HL-60 (cell line): ENCODE results near the gene MS4A10.

Source experiments
- DNase-seq, 2 experiments: peaks; one replicate each; pipeline ENCODE4 v3.0.0-alpha.2; 2010 to 2020; ENCODE audit warnings: low read depth in 1 of 2, low spot score in 1 of 2
- H3K27ac ChIP-seq: fragments of 250-450 bp; sonication (Bioruptor Pico); replicated peaks from 2 replicates; pipeline ENCODE4 v1.5.1; 2020; ENCODE audit warnings: mild to moderate bottlenecking, moderate library complexity
- H3K27me3 ChIP-seq: fragments of 250-450 bp; sonication (Bioruptor Pico); 2 replicates; pipeline ENCODE4 v1.5.1; 2021; ENCODE audit warnings: mild to moderate bottlenecking, moderate library complexity; ENCODE audit not compliant: insufficient read depth, poor library complexity, severe bottlenecking
- H3K4me3 ChIP-seq: replicated peaks from 2 replicates; pipeline ENCODE4 v1.5.1; 2011; ENCODE audit warnings: mild to moderate bottlenecking, control low read depth, low read length; ENCODE audit not compliant: insufficient read depth
- CTCF ChIP-seq: IDR thresholded peaks from one replicate; pipeline ENCODE4 v1.5.1; 2011; ENCODE audit warnings: low read length, control low read depth, inconsistent platforms; ENCODE audit not compliant: insufficient read depth
- GABPA ChIP-seq: IDR thresholded peaks from 2 replicates; pipeline ENCODE4 v1.6.1; 2012; ENCODE audit warnings: low read depth
- POLR2AphosphoS5 ChIP-seq: IDR thresholded peaks from 2 replicates; pipeline ENCODE4 v1.6.1; 2012; ENCODE audit warnings: low read depth
- REST ChIP-seq: IDR thresholded peaks from 2 replicates; pipeline ENCODE4 v1.6.1; 2012; ENCODE audit warnings: low read depth; ENCODE audit not compliant: insufficient replicate concordance
- SPI1 ChIP-seq: IDR thresholded peaks from 2 replicates; pipeline ENCODE4 v1.6.1; 2012; ENCODE audit warnings: low read depth, mild to moderate bottlenecking, borderline replicate concordance

Gene MS4A10

GRCh38 chr11:60792521-60792920 lies 7.4 kb downstream of the MS4A10 start:
- Histone ChIP-seq H3K27me3 (no peaks in the 10 kb centered on the region), H3K27ac (no peak overlapping the region), H3K4me3 (no peak overlapping the region)
- TF ChIP-seq POLR2AphosphoS5, result no peak
- no peak for TF ChIP-seq GABPA
- TF ChIP-seq SPI1, result no peak
- no peak for TF ChIP-seq CTCF
- no peak for TF ChIP-seq REST
- no peak for DNase-seq

GRCh38 chr11:60795291-60795690 lies 10.2 kb downstream of the MS4A10 start:
- H3K27ac ChIP-seq, result no peak overlapping the region
- TF ChIP-seq REST (no peak), POLR2AphosphoS5 (no peak), CTCF (no peak), SPI1 (no peak), GABPA (no peak)
- H3K4me3 ChIP-seq, result no peak overlapping the region
- DNase-seq, result no peak
- no peaks in the 10 kb centered on the region for H3K27me3 ChIP-seq

GRCh38 chr11:60797846-60798630 lies 12.9 kb downstream of the MS4A10 start:
- H3K27ac ChIP-seq, result no peak overlapping the region
- no peak for DNase-seq
- no peak overlapping the region for H3K4me3 ChIP-seq
- no peak for TF ChIP-seq REST
- TF ChIP-seq CTCF, result no peak
- TF ChIP-seq SPI1, result no peak
- TF ChIP-seq GABPA, result no peak
- no peaks in the 10 kb centered on the region for H3K27me3 ChIP-seq
